Psoas muscle (tissue), 8 donors: ENCODE results near the gene COL15A1. TPM values are rescaled to one million over a fixed set of nuclear protein-coding genes. Genes with fewer than 3 reads are reported as not detected.

Experiments
- ATAC-seq, 4 donors: fragments of 200-7000 bp; cut with Tn5 transposase; one replicate each; pipeline ENCODE4 v1.9.1; 2020; ENCODE audit warnings: moderate library complexity in 3 of 4, mild to moderate bottlenecking in 2 of 4
- DNase-seq, 2 donors: peaks; one replicate each; pipeline ENCODE4 v3.0.0-alpha.2; 2020
- H3K27ac ChIP-seq: fragments of 200-600 bp; one replicate; pipeline ENCODE4 v1.8.0; 2022
- H3K27me3 ChIP-seq, 3 donors: fragments of 200-600 bp in 1 of 3; one replicate each; pipeline versions ENCODE4 v1.6.1 to v1.8.0; 2013 to 2022; ENCODE audit warnings: low read length in 2 of 3, mild to moderate bottlenecking in 2 of 3, moderate library complexity in 1 of 3; ENCODE audit not compliant: insufficient read depth in 3 of 3
- H3K36me3 ChIP-seq, 2 donors: fragments of 200-600 bp in 1 of 2; one replicate each; pipeline versions ENCODE4 v1.6.1 to v1.8.0; 2013 to 2022; ENCODE audit warnings: low read depth in 1 of 2, mild to moderate bottlenecking in 1 of 2, moderate library complexity in 1 of 2; ENCODE audit not compliant: insufficient read depth in 1 of 2
- H3K4me1 ChIP-seq: fragments of 200-600 bp; one replicate; pipeline ENCODE4 v1.8.0; 2022
- H3K4me3 ChIP-seq: fragments of 200-600 bp; one replicate; pipeline ENCODE4 v1.8.0; 2022; ENCODE audit warnings: mild to moderate bottlenecking
- H3K9me3 ChIP-seq: fragments of 200-600 bp; one replicate; pipeline ENCODE4 v1.8.0; 2022
- CTCF ChIP-seq: fragments of 200-600 bp; IDR thresholded peaks from one replicate; pipeline ENCODE4 v1.8.0; 2022; ENCODE audit warnings: antibody characterized with exemption
- WGBS, 3 donors: extraction: QIAGEN DNeasy Blood & Tissue Kit; methylation state at CpG; one replicate each; pipeline versions ENCODE4 v1.1.6 to v1.1.7; 2013; 5-methylcytosine and 5-hydroxymethylcytosine counted together
- intact Hi-C, 2 donors: fragments of 100-400 bp; cut with DNase I; formaldehyde crosslinking; loops; one replicate each; pipeline versions ENCODE4 v1.11.0 to v1.14.2; 2022
- polyA plus RNA-seq, 3 donors: library from polyadenylated mRNA; stranded (reverse); fragments of 200-250 nt; gene quantifications; one replicate each; pipeline ENCODE4 v1.2.3, GENCODE V29; 2013
- total RNA-seq, 4 donors: library from RNA; stranded (reverse); fragmentation: NEBNext Ultra II Directional in 2 of 4; extraction: Animal tissue kit (Norgen Biotek cat#: 25700) in 2 of 4; gene quantifications; one replicate each; pipeline versions ENCODE4 v1.2.1 to v1.2.4, GENCODE V29; 2021 to 2023
- donor health status: healthy with polysubstance abuse.
- donor health status: DM: no; HTN: no; CAD: no; lungs with moderate emphysema.
- donor health status: Bipolar disorder and iron deficiency.
- donor health status: healthy.
- donor health status: DM: yes; HTN: yes; CAD: no.
- donor health status: DM: no; HTN: no; CAD: no.
- donor health status: DM: no; HTN: no; CAD: no.
- donor health status: DM: yes; HTN: yes; CAD: no.

COL15A1 gene
- total and polyA plus RNA-seq, 7 donors = 2.9 to 34.7 (median 7.5) TPM

GRCh38 chr9:99078717-99079116 lies 135.0 kb downstream of the COL15A1 start:
- TF ChIP-seq CTCF = no peak
- H3K4me1 ChIP-seq = no peaks in the 10 kb centered on the region
- 39 to 62% (median 55%) methylated on average over 2 of the region's 2 CpGs for WGBS, 3 donors
- intact Hi-C loops = no loop called here
- no peak overlapping the region for H3K4me3 ChIP-seq
- no peak for DNase-seq
- peaks cover 0 to 4% (median 0%) of the 10 kb centered on the region in 3 donors for H3K27me3 ChIP-seq
- no peaks in the 10 kb centered on the region for H3K9me3 ChIP-seq
- ATAC-seq = no peak
- H3K27ac ChIP-seq = no peak overlapping the region
- H3K36me3 ChIP-seq = no peaks in the 10 kb centered on the region

GRCh38 chr9:99079542-99079941 lies 135.8 kb downstream of the COL15A1 start:
- Histone ChIP-seq H3K27me3 (peaks cover 0 to 4% (median 0%) of the 10 kb centered on the region in 3 donors), H3K27ac (no peak overlapping the region), H3K4me1 (no peaks in the 10 kb centered on the region), H3K36me3 (no peaks in the 10 kb centered on the region), H3K9me3 (no peaks in the 10 kb centered on the region), H3K4me3 (no peak overlapping the region)
- DNase-seq (no peak), ATAC-seq (no peak)
- no peak for TF ChIP-seq CTCF
- 77 to 84% (median 80%) methylated on average over 3 of the region's 3 CpGs for WGBS, 3 donors
- intact Hi-C loops = no loop called here

GRCh38 chr9:99083051-99083450 lies 139.3 kb downstream of the COL15A1 start:
- Histone ChIP-seq H3K9me3 (no peaks in the 10 kb centered on the region), H3K4me3 (no peak overlapping the region), H3K36me3 (no peaks in the 10 kb centered on the region), H3K4me1 (no peaks in the 10 kb centered on the region), H3K27me3 (peaks cover 0 to 4% (median 0%) of the 10 kb centered on the region in 3 donors), H3K27ac (no peak overlapping the region)
- DNase-seq (no peak), ATAC-seq (no peak)
- no peak for TF ChIP-seq CTCF
- 65 to 78% (median 73%) methylated on average over 6 of the region's 6 CpGs for WGBS, 3 donors
- intact Hi-C loops = no loop called here

- no peak for TF ChIP-seq CTCF
- 57 to 64% (median 62%) methylated on average over 12 of the region's 12 CpGs for WGBS, 3 donors
- Histone ChIP-seq H3K9me3 (peaks cover 5% of the 10 kb centered on the region), H3K27me3 (no peaks in the 10 kb centered on the region), H3K4me1 (no peaks in the 10 kb centered on the region), H3K36me3 (no peaks in the 10 kb centered on the region), H3K4me3 (no peak overlapping the region), H3K27ac (no peak overlapping the region)
- DNase-seq (peak in 1 of 2 donors; percentile 35), ATAC-seq (peak; percentile 43 to 68 (median 59))
- intact Hi-C loops = no loop called here
These were observed 142.5 kb downstream of the COL15A1 start for GRCh38 chr9:99085949-99086948.
